B cell (primary cell): ENCODE results near the gene ZKSCAN2. TPM values are rescaled to one million over a fixed set of nuclear protein-coding genes. Genes with fewer than 3 reads are reported as not detected.

ENCODE experiments used
- ATAC-seq: fragments of 200-7000 bp; cut with Tn5 transposase; one replicate; pipeline ENCODE4 v1.10.0; 2021; ENCODE audit warnings: low read depth, mild to moderate bottlenecking, moderate number of reproducible peaks, moderate library complexity
- CTCF ChIA-PET: fragments of 350-600 bp; sonication (Branson Sonifier 250); formaldehyde crosslinking; loops from one replicate; lab custom pipeline; 2021; ENCODE audit warnings: antibody characterized with exemption, inconsistent platforms; lab: Charles Lee
- POLR2A ChIA-PET: fragments of 350-600 bp; sonication (Branson Sonifier 250); formaldehyde crosslinking; loops from one replicate; lab custom pipeline; 2021; ENCODE audit warnings: antibody characterized with exemption; lab: Charles Lee
- DNase-seq: peaks from one replicate; pipeline ENCODE4 v3.0.0; 2013
- H2AFZ ChIP-seq: 2 replicates; pipeline ENCODE4 v1.6.1; 2012; ENCODE audit warnings: mild to moderate bottlenecking, low read depth, low read length; ENCODE audit not compliant: insufficient read depth, poor library complexity, severe bottlenecking
- H3K27ac ChIP-seq, 2 donors: 1 replicate in 1 of 2; 2 replicates in 1 of 2; pipeline ENCODE4 v1.5.1; 2012 to 2013; ENCODE audit warnings: low read length in 2 of 2, mild to moderate bottlenecking in 2 of 2, moderate library complexity in 1 of 2
- H3K27me3 ChIP-seq, 4 experiments: fragments of 200-600 bp in 1 of 4; sonication (generic) in 1 of 4; replicated peaks in 1 of 4; 1 replicate in 2 of 4; 2 replicates in 2 of 4; pipeline versions ENCODE4 v1.6.1 to v1.7.0; 2013 to 2016; ENCODE audit warnings: low read length in 3 of 4, mild to moderate bottlenecking in 2 of 4, mixed read lengths in 1 of 4, moderate library complexity in 1 of 4; ENCODE audit not compliant: insufficient read depth in 4 of 4, control insufficient read depth in 3 of 4; ENCODE audit errors: control extremely low read depth in 1 of 4
- H3K36me3 ChIP-seq, 2 experiments: replicated peaks in 1 of 2; 1 replicate in 1 of 2; 2 replicates in 1 of 2; pipeline versions ENCODE4 v1.6.1 to v1.7.1; 2013; ENCODE audit warnings: low read length in 1 of 2; ENCODE audit not compliant: insufficient read depth in 2 of 2, control insufficient read depth in 1 of 2; ENCODE audit errors: control extremely low read depth in 1 of 2, extremely low read depth in 1 of 2
- H3K4me1 ChIP-seq, 2 donors: fragments of 200-600 bp in 1 of 2; sonication (generic) in 1 of 2; 1 replicate in 1 of 2; 2 replicates in 1 of 2; pipeline versions ENCODE4 v1.5.1 to v1.6.1; 2013 to 2017; ENCODE audit warnings: low read length in 2 of 2; ENCODE audit not compliant: control insufficient read depth in 2 of 2, insufficient read depth in 2 of 2
- H3K4me2 ChIP-seq: replicated peaks from 2 replicates; pipeline ENCODE3; 2012; ENCODE audit warnings: mild to moderate bottlenecking, low read depth, low read length; ENCODE audit not compliant: poor library complexity, severe bottlenecking
- H3K4me3 ChIP-seq, 5 experiments: fragments of 200-600 bp in 1 of 5; sonication (generic) in 1 of 5; 1 replicate in 3 of 5; 2 replicates in 2 of 5; pipeline versions ENCODE4 v1.5.1 to v1.7.0; 2011 to 2016; ENCODE audit warnings: low read length in 4 of 5, mild to moderate bottlenecking in 4 of 5, low read depth in 2 of 5, control low read depth in 1 of 5, moderate library complexity in 1 of 5; ENCODE audit not compliant: insufficient read depth in 1 of 5; ENCODE audit errors: control extremely low read depth in 1 of 5, extremely low read depth in 1 of 5
- H3K79me2 ChIP-seq: fragments of 200-600 bp; sonication (generic); one replicate; pipeline ENCODE4 v1.6.0; 2016; ENCODE audit warnings: low read length; ENCODE audit not compliant: control insufficient read depth, insufficient read depth
- H3K9ac ChIP-seq: fragments of 200-600 bp; sonication (generic); 2 replicates; pipeline ENCODE4 v1.6.1; 2017; ENCODE audit warnings: mild to moderate bottlenecking, low read length, moderate library complexity
- H3K9me3 ChIP-seq, 3 donors: one replicate each; pipeline versions ENCODE4 v1.6.1 to v1.7.1; 2013; ENCODE audit warnings: low read length in 2 of 3; ENCODE audit not compliant: control insufficient read depth in 2 of 3, insufficient read depth in 1 of 3; ENCODE audit errors: control extremely low read depth in 1 of 3
- H4K20me1 ChIP-seq: 2 replicates; pipeline ENCODE4 v1.6.0; 2012; ENCODE audit warnings: mild to moderate bottlenecking, low read length; ENCODE audit not compliant: insufficient read depth, control insufficient read depth, poor library complexity, severe bottlenecking
- H3K27ac Mint-ChIP-seq: one replicate; pipeline ENCODE4 v1.8.0; 2021; ENCODE audit warnings: mixed read lengths
- H3K27me3 Mint-ChIP-seq: one replicate; pipeline ENCODE4 v1.8.0; 2021; ENCODE audit warnings: mixed read lengths
- H3K4me1 Mint-ChIP-seq: one replicate; pipeline ENCODE4 v1.8.0; 2021; ENCODE audit warnings: mixed read lengths
- H3K4me3 Mint-ChIP-seq: one replicate; pipeline ENCODE4 v1.8.0; 2021; ENCODE audit warnings: mixed read lengths
- H3K9me3 Mint-ChIP-seq: one replicate; pipeline ENCODE4 v1.8.0; 2022; ENCODE audit warnings: mixed read lengths; ENCODE audit not compliant: insufficient read depth
- EZH2 ChIP-seq: IDR thresholded peaks from 2 replicates; pipeline ENCODE4 v1.6.1; 2012; ENCODE audit warnings: borderline replicate concordance, low read depth, mild to moderate bottlenecking, moderate library complexity, low read length; ENCODE audit not compliant: insufficient read depth, poor library complexity, severe bottlenecking
- WGBS: methylation state at CpG from one replicate; pipeline ENCODE4 v1.1.5; 2013; ENCODE audit warnings: missing lambda C conversion rate; ENCODE audit not compliant: insufficient coverage; 5-methylcytosine and 5-hydroxymethylcytosine counted together
- intact Hi-C: fragments of 100-400 bp; cut with micrococcal nuclease; formaldehyde crosslinking; loops from one replicate; pipeline ENCODE4 v1.10.0; 2022
- polyA plus RNA-seq: library from polyadenylated mRNA; depleted of rRNA; stranded (reverse); fragments of >200 nt; gene quantifications from 2 replicates; pipeline ENCODE4 v1.2.3, GENCODE V29; 2012
- total RNA-seq, 2 donors: library from RNA; stranded (reverse); fragments of 120-200 nt in 1 of 2; gene quantifications; 1 replicate in 1 of 2; 2 replicates in 1 of 2; pipeline versions ENCODE4 v1.2.3 to v1.2.4, GENCODE V29; 2013 to 2022
- TF ChIP-seq, protein P1 (sequence below): fragments of 200-600 bp; IDR thresholded peaks from one replicate; pipeline ENCODE4 v1.8.0; 2022; ENCODE audit warnings: antibody characterized with exemption, mild to moderate bottlenecking

Gene ZKSCAN2
- total and polyA plus RNA-seq, 2 donors (not counting 1 experiment from before 2014, with no cell fraction given): 0.85 to 9.1 TPM

DNA sequence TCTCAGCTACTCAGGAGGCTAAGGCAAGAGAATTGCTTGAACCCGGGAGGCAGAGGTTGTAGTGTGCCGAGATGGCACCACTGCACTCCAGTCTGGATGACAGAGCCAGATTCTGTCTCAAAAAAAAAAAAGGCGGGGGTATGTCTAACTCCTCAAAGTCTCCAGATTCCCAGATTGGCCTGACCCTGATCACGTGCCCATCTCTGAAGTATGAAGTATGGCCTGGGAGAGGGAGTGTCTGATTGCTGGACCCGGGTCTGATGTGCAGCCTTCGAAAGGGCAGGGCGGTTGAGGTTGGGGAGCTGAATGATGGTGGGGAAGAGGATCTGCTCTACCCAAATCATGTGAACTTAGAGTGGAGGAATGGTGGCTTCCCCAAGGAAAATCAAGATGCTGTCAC, 58.2 kb downstream of the ZKSCAN2 start:
- Histone ChIP-seq H3K36me3 (no peaks in the 10 kb centered on the region), H3K4me3 (no peak overlapping the region), H2AFZ (no peak overlapping the region), H3K27ac (no peak overlapping the region), H3K4me1 (no peaks in the 10 kb centered on the region), H4K20me1 (no peaks in the 10 kb centered on the region), H3K4me2 (no peak overlapping the region), H3K79me2 (no peaks in the 10 kb centered on the region), H3K9ac (no peak overlapping the region), H3K9me3 (no peaks in the 10 kb centered on the region), H3K27me3 (no peaks in the 10 kb centered on the region)
- Mint-ChIP-seq H3K27ac (no peak overlapping the region), H3K27me3 (no peaks in the 10 kb centered on the region), H3K4me3 (no peak overlapping the region), H3K4me1 (no peaks in the 10 kb centered on the region), H3K9me3 (no peaks in the 10 kb centered on the region)
- TF ChIP-seq, protein P1, sequence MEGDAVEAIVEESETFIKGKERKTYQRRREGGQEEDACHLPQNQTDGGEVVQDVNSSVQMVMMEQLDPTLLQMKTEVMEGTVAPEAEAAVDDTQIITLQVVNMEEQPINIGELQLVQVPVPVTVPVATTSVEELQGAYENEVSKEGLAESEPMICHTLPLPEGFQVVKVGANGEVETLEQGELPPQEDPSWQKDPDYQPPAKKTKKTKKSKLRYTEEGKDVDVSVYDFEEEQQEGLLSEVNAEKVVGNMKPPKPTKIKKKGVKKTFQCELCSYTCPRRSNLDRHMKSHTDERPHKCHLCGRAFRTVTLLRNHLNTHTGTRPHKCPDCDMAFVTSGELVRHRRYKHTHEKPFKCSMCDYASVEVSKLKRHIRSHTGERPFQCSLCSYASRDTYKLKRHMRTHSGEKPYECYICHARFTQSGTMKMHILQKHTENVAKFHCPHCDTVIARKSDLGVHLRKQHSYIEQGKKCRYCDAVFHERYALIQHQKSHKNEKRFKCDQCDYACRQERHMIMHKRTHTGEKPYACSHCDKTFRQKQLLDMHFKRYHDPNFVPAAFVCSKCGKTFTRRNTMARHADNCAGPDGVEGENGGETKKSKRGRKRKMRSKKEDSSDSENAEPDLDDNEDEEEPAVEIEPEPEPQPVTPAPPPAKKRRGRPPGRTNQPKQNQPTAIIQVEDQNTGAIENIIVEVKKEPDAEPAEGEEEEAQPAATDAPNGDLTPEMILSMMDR: no peak
- TF ChIP-seq EZH2: no peak
- DNase-seq (no peak), ATAC-seq (no peak)
- 99% methylated on average over 7 of the region's 7 CpGs for WGBS
- ChIA-PET CTCF (no interaction called here), POLR2A (no interaction called here)
- intact Hi-C loops: no loop called here

DNA sequence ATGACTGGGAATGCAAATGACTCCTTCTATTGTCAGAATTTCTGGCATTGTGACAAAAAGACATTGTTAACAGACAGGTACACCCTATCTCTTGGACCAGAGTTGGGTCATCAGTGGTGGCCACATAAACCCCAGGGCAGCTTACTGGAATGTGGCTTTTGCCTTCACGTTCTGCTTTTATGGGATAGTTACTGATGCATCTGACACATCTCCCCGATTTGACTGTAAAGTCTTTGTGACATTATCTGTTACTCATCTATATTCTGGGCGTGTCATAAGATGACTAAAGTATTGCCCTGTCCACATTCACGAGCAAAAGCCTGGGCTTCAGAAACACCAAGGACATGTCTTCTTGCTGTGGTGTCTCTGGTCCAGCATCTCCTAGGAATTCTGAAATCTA, 59.6 kb downstream of the ZKSCAN2 start:
- H4K20me1 ChIP-seq: no peaks in the 10 kb centered on the region
- no peak overlapping the region for H3K4me3 Mint-ChIP-seq
- H3K4me2 ChIP-seq: no peak overlapping the region
- no peak overlapping the region for H3K9ac ChIP-seq
- H3K4me1 ChIP-seq: no peaks in the 10 kb centered on the region
- no peak for DNase-seq
- no peaks in the 10 kb centered on the region for H3K9me3 ChIP-seq
- H3K27me3 ChIP-seq: no peaks in the 10 kb centered on the region
- POLR2A ChIA-PET: no interaction called here
- no peak overlapping the region for H3K4me3 ChIP-seq
- intact Hi-C loops: no loop called here
- no peak overlapping the region for H2AFZ ChIP-seq
- no peak for ATAC-seq
- CTCF ChIA-PET: interaction anchor here (1.7 kb wide), 1 partner anchor 27 kb away, joined by 5 read pairs; no protein-coding TSS in a partner anchor
- H3K27ac ChIP-seq: no peak overlapping the region
- no peaks in the 10 kb centered on the region for H3K9me3 Mint-ChIP-seq
- no peak overlapping the region for H3K27ac Mint-ChIP-seq
- H3K36me3 ChIP-seq: no peaks in the 10 kb centered on the region
- 82% methylated on average over 3 of the region's 4 CpGs for WGBS
- no peaks in the 10 kb centered on the region for H3K4me1 Mint-ChIP-seq
- H3K79me2 ChIP-seq: no peaks in the 10 kb centered on the region
- no peaks in the 10 kb centered on the region for H3K27me3 Mint-ChIP-seq
- no peak for TF ChIP-seq EZH2
- TF ChIP-seq, protein P1: no peak
